ENCODE results near the gene PRRT4.

Gene PRRT4

DNA sequence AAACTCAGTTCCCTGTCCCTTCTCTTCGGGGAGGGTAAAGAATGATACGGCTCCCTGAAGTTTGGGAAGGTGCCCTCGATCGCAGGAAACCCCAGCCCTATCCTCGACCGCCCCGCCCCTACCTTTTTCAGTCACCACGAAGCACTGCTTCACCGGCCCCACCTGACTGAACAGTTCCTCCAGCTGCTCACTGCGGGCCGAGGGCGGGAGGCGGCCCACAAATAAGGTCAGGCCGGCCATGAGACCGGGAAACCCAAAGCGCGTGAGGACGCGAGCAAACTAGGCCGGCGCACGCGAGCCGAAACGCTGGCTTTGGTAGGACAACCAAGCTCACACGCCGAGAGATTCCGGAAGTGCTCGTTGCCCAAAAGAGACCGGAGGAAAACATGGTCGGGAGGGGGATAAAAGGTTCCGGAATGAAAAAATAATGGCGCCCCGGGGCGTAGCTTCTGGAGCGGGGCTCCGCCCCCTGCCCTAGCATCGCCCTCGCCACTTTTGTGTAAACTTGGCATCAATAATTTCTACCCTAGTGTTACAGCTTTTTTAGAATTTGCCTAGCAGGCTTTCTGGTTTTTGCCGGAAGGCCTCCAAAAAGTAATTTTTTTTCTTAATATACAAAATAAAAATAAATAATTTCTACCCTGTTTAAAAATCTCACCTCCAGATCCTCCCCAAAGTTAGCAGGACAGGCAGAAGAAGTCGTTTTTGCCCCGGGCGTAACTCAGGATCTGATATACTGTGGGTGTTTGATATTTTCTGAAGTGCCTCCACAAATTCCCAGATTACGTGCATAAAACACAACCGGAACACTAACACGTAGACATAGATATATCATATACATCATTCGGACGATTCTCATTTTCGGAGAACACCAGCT lies 17.7 kb downstream of the PRRT4 start, which contains the start of gene RBM28:
Gene RBM28 (minus strand): TSS at position 355 of the 877 bp plus-strand sequence. CDS start 115 bp downstream, at position 240.
- peak; percentile 90 for DNase-seq

DNA sequence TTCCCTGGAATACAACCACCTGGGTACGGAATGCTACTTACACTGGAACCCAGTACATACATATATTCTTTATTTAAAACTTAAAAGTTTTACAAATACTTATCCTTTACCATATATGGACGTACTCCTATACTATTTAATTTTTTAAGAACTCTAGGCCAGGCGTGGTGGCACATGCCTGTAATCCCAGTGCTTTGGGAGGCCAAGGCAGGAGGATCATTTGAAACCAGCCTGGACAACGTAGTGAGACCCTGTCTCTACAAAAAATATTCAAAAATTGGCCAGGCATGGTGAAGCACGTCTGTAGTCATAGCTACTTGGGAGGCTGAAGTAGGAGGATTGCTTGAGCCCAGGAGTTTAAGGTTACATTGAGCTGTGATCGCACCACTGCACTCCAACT lies 19.8 kb downstream of the PRRT4 start:
- no peak for DNase-seq

DNA sequence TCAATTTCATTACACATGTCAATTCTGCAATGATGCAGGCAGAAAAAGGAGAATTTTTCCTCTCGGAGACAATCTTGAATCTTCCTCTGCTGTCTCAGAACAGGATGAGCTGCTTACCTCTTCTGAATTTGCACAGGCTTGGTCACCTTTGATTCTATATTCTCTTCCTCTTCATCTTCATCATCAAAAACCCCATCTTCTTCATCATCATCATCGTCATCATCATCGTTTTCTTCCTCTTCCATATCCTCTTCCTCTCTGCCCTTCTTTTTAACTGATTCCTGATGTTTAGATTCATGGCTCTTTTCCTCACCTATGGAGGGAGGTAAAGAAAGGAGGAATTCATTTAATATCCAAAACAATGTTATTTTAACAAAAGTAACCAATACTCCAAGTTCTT lies 25.8 kb downstream of the PRRT4 start:
- DNase-seq: no peak

DNA sequence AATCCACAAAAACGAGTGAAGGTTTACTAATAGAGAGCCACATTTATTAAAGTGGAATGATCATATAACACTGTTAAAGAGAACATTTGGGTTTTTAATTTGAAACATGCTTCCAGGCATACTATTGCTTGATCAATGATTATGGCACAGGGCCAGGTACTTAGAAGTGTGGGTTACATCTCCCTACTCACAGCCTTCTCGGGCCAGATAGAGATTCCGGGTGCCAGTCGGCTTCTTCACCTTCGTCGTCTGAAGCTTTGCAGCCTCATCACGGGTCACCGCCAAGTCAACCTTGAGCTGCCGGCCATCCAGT lies 37.2 kb downstream of the PRRT4 start:
- no peak for DNase-seq

DNA sequence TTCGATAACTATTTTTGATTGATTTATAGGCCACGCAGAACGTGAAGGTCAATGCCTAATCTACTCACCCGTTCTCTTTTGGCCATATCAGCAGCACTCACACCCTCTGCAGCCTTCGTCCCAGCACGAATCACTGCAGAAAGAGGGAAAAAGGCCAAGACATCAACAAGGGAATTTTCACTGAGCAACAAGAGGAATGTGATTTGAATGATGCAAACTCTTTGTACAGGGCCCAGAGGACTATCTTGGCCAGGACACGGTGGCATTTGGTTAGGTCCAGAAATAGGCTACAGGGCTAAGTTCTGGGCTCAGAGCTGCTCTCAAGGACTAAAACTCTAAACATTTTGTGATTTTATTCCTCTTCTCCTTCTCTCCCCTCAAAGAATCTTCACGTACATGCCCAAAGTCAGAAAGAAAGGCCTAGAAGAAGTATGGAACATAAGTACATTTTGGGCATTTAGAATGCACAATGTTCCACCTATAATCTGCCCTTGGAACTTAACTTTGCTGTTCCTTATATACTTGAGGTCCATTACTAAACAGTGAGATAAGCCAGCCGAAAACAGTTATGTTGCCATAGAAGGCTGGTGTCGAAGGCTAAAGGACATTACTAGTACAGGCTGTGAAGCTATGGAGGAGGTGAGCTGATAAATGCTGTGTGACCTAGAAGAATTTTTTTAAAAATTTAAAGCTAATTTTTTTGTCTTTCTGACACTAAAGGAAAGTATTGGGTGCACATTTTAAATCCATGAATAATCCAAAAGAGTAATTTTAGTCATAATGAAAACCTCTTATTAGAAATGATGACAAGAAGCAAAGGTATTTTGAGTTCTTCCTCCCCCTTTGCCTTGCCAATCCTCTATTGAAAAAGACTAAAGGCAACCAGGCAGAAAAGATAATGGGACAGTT lies 37.8 kb downstream of the PRRT4 start:
- DNase-seq: no peak

DNA sequence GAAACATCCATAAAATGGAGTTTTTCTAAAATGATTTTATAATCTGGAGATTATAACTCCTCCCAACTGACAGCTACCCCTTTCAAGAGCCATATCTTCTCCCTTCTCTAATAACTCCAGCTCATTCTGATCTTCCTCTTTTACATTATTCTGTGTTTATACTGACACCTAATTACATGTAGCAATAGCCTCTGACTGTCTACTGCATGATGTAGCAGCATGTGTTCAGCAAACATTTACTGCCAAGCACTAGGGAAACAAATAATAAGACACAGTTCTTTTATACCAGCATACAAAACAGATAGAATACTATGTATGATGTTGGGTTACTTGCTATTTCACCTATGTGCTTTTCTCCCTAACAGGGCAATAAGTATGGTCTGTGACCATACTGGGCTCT lies 38.5 kb downstream of the PRRT4 start:
- no peak for DNase-seq

DNA sequence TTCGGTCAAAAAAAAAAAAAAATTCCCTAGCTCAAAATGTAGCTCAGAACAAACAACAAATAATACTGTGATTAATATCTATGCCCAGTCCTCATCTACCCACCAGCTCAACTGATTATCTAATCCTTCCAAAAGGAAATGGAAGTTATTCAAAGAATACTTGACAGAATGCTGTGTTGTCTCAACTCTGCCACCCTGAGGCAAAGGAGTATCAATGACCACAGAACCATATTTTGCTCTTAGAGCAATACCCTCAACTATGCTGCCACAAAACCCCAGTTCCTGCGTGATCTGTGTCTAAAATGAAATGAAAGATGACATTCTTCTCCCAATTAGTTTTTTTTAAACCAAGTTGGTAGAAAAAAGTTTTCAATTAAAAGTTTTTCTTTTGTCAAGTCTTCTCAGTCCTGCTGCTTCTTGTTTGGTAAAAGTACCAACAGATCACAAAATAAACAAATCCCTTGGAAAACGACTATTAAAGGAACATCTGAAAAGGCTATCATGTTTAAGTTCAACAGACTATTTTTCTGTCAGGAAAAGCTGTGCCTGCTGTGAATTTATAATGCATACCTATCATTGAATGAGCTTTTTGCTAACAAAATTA lies 39.3 kb downstream of the PRRT4 start:
- DNase-seq: peak; percentile 3

DNA sequence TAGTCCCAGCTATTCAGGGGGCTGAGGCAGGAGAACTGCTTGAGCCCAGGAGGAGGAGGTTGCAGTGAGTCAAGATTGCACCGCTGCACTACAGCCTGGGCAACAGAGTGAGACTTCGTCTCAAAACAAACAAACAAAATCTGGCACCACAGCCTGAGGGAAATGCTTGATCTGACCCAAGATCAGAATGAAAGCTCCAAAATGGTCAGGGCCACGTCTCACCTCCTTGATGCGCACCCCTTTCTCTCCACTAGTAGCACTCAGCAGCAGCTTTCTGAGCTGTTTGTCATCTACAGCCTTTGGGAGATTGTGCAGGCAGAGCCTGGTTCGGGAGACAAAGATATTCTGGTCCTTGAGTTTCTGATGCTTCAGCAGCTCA lies 40.5 kb downstream of the PRRT4 start:
- DNase-seq: no peak

DNA sequence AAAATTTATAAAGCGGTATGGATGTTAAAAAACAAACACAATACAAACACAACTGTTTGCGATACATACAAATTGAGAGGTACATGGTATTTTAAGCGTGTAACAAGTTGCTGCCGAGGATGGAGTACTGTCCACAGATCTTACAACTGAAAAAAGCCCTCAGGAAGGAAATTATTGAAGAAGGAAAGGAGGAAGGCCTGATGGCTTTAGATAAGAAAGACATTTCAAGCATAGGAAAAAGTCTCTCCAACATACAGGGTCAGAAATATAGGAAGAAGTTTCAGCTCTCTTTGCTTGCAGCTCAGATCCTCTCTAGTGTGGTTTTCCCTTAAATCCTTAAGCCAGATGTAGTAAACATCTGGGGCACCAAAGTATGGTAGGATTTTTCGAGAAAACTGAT lies 42.8 kb downstream of the PRRT4 start:
- no peak for DNase-seq

DNA sequence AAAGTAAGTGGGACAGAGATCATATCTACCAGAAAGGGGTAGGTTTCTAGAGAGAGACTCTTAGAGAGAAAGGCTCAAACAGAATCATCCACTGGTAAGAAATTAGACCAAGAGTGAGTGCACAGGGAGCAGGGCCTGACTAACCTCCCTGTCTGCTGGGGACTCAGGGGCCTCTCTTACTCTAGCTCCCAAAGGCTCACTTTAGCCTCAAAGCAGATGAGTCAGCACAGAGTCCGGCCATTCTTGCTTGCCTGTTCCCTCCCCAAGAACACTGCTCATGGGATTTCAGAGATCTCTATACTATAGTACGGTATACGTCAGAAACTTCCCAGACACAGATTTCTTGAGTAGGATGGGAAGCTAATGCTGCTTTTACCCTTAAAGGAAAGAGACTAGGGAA lies 50.5 kb downstream of the PRRT4 start:
- no peak for DNase-seq

DNA sequence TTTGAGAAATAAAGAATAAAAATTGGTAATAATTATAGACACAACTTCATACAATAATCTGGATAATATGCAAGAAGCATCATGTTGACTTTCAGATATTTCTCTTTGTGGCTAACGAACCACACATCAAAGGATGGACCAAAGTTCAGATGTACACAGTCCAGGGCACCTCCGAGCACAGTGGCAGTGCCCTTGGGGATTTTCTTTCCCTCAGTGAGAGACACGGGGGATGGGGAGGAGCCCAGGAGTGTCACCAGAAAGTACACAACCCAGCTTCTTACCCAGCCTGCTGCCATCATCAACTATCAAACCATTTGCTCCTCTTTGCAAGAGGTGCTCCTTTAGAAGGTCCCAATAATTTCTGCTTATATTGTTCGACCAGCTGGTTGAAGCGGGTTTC lies 51.0 kb downstream of the PRRT4 start:
- DNase-seq: no peak

DNA sequence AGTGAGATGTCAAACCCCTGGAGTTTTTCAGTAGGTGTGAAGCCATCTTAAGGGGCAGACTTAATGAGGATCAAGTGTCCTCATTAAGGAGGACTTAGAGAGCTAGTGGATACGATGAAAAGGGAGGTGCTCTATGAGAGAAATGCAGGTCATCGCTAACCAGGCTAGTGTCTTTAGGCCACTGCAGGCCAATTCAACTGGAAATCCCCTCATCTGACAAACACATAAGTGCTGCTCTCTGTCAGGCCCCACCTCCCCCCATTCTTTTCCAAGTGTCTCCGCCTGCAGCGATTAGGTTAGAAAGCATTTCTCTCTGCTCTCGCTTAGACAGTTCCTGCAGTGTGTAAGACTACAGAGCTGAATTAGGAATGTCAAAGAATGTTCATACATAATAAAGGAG lies 51.5 kb downstream of the PRRT4 start:
- DNase-seq: no peak

DNA sequence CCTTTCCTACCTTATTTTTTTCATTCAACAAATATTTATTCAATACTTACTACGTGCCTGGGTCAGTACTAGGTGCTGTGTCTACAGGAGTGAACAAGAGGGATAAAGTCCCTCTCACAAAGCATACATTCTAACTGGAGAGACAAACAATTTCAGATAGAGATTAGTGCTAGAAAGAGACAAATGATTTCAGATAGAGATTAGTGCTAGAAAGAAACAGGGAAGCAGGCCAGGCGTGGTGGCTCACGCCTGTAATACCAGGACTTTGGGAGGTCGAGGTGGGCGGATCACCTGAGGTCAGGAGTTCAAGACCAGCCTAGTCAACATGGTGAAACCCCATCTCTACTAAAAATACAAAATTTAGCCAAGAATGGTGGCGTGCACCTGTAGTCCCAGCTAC lies 52.4 kb downstream of the PRRT4 start:
- no peak for DNase-seq

DNA sequence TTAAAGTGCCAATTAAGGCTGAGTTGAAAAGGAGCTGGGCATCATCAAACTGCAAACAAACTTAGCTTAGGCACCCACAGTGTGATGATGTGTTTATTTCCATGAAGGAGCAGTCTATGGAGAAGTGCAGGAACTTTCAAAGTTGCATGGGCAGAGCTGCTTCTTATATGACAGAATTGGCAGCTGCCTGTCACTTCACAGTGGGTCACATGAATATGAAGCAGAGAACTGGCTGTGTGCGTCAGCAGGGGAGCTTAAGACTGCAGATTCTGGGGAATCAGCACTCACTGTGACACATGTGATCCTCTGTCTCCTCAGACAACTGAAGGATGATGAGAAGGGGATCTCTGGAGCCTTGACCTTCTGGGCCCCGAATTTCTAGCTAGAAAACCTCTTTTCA lies 54.4 kb downstream of the PRRT4 start:
- no peak for DNase-seq

DNA sequence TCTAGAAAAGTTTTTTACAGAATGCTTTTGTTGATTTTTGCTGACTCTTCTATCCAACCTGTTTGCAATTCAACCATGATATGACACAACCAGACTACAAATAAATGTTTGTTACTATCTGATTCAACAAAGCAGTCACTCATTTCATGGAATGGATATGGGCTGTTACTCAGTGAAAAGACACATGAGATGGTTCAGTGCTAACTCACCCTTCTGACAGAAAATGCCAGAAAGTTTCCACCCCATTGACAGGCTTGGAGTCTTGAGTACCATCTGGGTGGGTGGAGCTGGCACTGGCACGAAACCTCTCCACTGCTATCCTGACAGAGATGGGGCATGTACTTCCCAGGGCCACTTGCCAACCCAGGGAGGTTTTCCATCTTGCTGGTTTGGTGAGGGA lies 57.3 kb downstream of the PRRT4 start:
- peak; percentile 1 for DNase-seq

DNA sequence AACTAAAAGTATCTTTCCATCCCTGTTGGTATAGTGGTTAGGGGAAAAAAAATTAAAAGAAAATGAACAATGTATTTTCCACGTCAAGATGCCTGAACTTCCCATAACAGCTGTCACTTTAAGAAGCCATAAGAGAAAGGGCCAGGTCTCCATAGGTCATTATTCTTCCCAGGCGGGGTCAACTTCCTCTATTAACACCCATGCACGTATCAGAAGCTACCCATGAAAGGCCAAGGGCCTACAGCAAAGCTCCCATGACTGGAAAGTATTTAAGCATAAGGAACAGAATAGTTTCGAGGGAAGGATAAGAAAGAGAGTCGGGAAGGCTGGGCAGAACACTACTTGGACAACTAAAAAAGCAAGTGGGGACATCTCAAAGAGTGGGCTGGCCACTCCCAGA lies 57.8 kb downstream of the PRRT4 start:
- no peak for DNase-seq

DNA sequence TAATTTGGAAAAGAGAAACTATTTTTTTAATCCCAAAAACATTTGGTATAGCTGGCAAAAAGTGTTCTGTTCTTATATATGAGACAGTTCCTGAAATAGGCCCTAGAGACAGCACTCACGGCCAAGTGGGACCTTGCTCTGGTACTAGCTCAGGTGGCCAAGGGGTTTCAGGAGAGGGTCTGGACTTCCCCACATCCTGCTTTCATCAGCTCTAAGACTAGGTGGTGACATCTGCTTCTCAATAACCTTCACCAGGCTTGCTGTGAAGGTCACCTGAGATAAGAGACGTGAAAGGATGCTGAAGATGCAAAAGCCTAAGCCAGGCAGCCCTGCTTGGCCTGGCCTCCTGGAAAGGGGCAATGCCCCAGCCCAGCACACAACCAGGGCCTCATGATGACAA lies 58.4 kb downstream of the PRRT4 start:
- DNase-seq: no peak

DNA sequence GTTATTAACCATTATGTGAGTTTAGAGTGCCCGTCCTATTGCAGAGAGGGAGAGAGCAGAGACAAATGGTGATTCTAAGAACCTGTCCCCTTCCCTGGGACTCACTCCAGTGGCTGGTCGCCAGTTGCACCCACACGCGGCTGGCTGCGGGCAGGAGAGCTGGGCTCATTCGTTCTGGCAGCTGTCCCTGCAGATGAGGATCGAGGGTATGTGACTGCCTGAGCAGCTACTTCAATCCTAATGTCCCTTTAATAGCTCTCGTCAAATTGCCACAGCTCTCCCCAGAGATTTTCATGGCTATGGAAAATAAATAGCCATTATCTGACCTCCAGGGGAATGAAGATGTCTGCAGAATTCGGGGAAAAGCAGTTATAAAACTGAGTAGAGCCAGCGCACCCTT lies 59.4 kb downstream of the PRRT4 start:
- DNase-seq: no peak
